OCI-LY1 (cell line): ENCODE results near the gene PDS5B.

ENCODE experiments used
- H2AFZ ChIP-seq: fragments of 200-600 bp; sonication (generic), shearing (Covaris generic); 2 replicates; pipeline ENCODE4 v1.6.0; 2014; ENCODE audit warnings: antibody characterized with exemption, mild to moderate bottlenecking, low read length
- H3F3A ChIP-seq: fragments of 200-600 bp; sonication (generic), shearing (Covaris generic); 2 replicates; pipeline ENCODE4 v1.6.0; 2014; ENCODE audit warnings: mild to moderate bottlenecking, antibody characterized with exemption, low read length, moderate library complexity; ENCODE audit not compliant: insufficient read depth
- H3K27ac ChIP-seq: fragments of 200-600 bp; sonication (generic); 2 replicates; pipeline ENCODE4 v1.5.1; 2014; ENCODE audit warnings: low read length, mixed run types, mild to moderate bottlenecking, low read depth; ENCODE audit not compliant: poor library complexity, severe bottlenecking
- H3K27me3 ChIP-seq: fragments of 200-600 bp; sonication (generic); 2 replicates; pipeline ENCODE4 v1.6.0; 2014; ENCODE audit warnings: antibody characterized with exemption, mild to moderate bottlenecking, low read length, moderate library complexity; ENCODE audit not compliant: insufficient read depth
- H3K36me3 ChIP-seq: fragments of 200-600 bp; sonication (generic); 2 replicates; pipeline ENCODE4 v1.6.1; 2014; ENCODE audit warnings: mild to moderate bottlenecking, antibody characterized with exemption, low read length, moderate library complexity, mixed read lengths; ENCODE audit not compliant: insufficient read depth
- H3K4me1 ChIP-seq: fragments of 200-600 bp; sonication (generic); 2 replicates; pipeline ENCODE4 v1.5.1; 2014; ENCODE audit warnings: mild to moderate bottlenecking, low read length, moderate library complexity; ENCODE audit not compliant: insufficient read depth, severe bottlenecking
- H3K4me2 ChIP-seq: fragments of 200-600 bp; sonication (generic), shearing (Covaris generic); 2 replicates; pipeline ENCODE4 v1.6.1; 2014; ENCODE audit warnings: low read length
- H3K4me3 ChIP-seq: fragments of 200-600 bp; sonication (generic); 2 replicates; pipeline ENCODE4 v1.5.1; 2014; ENCODE audit warnings: low read length, low read depth, mild to moderate bottlenecking, mixed read lengths; ENCODE audit not compliant: poor library complexity, severe bottlenecking
- H3K79me2 ChIP-seq: fragments of 200-600 bp; shearing (Covaris generic); 2 replicates; pipeline ENCODE4 v1.6.1; 2016; ENCODE audit warnings: mixed run types, low read length, mixed read lengths; ENCODE audit not compliant: insufficient read depth
- H3K9ac ChIP-seq: fragments of 200-600 bp; sonication (generic), shearing (Covaris generic); 2 replicates; pipeline ENCODE4 v1.6.1; 2014; ENCODE audit warnings: mild to moderate bottlenecking, low read length, mixed read lengths
- H3K9me2 ChIP-seq: fragments of 200-600 bp; sonication (generic), shearing (Covaris generic); 2 replicates; pipeline ENCODE4 v1.6.1; 2014; ENCODE audit warnings: low read depth, mild to moderate bottlenecking, low read length, mixed read lengths
- H3K9me3 ChIP-seq: fragments of 200-600 bp; shearing (Covaris generic); 2 replicates; pipeline ENCODE4 v1.6.1; 2014; ENCODE audit warnings: low read length, mixed read lengths
- H4K20me1 ChIP-seq: fragments of 200-600 bp; sonication (generic), shearing (Covaris generic); 2 replicates; pipeline ENCODE4 v1.6.0; 2016; ENCODE audit warnings: mild to moderate bottlenecking, low read length; ENCODE audit not compliant: insufficient read depth
- EZH2 ChIP-seq: fragments of 200-600 bp; sonication (generic), shearing (Covaris generic); IDR thresholded peaks from 2 replicates; pipeline ENCODE4 v1.8.0; 2017; ENCODE audit warnings: borderline replicate concordance, mixed run types, mild to moderate bottlenecking, antibody characterized with exemption, low read length, moderate library complexity, mixed read lengths
- TF ChIP-seq, protein P1 (sequence below): fragments of 200-600 bp; sonication (generic), shearing (Covaris generic); IDR thresholded peaks from 2 replicates; pipeline ENCODE4 v1.5.1; 2017; ENCODE audit warnings: mild to moderate bottlenecking, antibody characterized with exemption, low read length, moderate library complexity, mixed read lengths

The PDS5B gene

DNA sequence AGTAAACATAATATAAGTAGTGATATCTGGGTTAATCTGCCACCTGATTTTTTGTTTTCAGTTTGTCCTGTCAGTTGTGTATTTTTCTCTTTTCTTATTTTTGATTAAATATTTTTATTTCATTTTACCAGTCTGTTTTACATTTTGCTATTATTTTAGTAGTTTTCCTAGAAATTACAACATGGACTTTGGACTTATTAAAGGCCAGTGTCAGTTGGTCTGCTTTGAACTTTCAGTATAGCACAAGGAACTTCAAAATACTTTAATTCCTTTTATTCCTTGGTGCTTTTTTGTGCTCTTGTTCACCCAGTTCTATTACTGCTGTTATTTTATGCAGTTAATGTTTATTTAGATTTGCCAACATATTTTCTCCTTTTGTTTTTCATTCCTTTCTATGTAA lies 149.6 kb downstream of the PDS5B start:
- Histone ChIP-seq H3K27me3 (no peaks in the 10 kb centered on the region), H3K9me2 (no peaks in the 10 kb centered on the region), H3K9me3 (no peaks in the 10 kb centered on the region), H3F3A (no peaks in the 10 kb centered on the region), H3K4me1 (peaks cover 8% of the 10 kb centered on the region), H3K9ac (no peak overlapping the region), H4K20me1 (no peaks in the 10 kb centered on the region), H2AFZ (no peak overlapping the region), H3K4me2 (no peak overlapping the region), H3K4me3 (no peak overlapping the region), H3K36me3 (no peaks in the 10 kb centered on the region), H3K79me2 (no peaks in the 10 kb centered on the region), H3K27ac (no peak overlapping the region)
- no peak for TF ChIP-seq EZH2
- TF ChIP-seq, protein P1, sequence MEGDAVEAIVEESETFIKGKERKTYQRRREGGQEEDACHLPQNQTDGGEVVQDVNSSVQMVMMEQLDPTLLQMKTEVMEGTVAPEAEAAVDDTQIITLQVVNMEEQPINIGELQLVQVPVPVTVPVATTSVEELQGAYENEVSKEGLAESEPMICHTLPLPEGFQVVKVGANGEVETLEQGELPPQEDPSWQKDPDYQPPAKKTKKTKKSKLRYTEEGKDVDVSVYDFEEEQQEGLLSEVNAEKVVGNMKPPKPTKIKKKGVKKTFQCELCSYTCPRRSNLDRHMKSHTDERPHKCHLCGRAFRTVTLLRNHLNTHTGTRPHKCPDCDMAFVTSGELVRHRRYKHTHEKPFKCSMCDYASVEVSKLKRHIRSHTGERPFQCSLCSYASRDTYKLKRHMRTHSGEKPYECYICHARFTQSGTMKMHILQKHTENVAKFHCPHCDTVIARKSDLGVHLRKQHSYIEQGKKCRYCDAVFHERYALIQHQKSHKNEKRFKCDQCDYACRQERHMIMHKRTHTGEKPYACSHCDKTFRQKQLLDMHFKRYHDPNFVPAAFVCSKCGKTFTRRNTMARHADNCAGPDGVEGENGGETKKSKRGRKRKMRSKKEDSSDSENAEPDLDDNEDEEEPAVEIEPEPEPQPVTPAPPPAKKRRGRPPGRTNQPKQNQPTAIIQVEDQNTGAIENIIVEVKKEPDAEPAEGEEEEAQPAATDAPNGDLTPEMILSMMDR = no peak

DNA sequence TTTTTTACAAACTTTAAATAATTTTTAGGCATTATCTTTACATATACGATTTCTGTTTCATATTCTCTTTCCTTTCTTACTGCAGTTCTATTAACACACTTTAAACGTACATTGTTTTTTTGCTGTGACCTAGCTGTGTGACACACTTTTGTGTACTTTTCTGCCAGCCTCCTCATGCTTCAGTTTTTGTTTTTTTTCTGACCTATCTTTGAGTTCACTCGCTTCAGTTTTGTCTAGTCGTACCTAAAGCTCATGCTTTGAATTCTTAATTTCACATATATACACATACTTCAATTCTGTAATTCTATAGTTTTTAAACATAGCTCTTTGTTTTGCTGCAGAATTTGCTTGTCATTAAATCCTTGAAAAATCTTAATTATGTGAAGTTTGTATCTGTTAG lies 150.4 kb downstream of the PDS5B start:
- no peaks in the 10 kb centered on the region for H4K20me1 ChIP-seq
- no peaks in the 10 kb centered on the region for H3K79me2 ChIP-seq
- H3K36me3 ChIP-seq = no peaks in the 10 kb centered on the region
- no peaks in the 10 kb centered on the region for H3K9me2 ChIP-seq
- H3K4me3 ChIP-seq = no peak overlapping the region
- no peak overlapping the region for H3K27ac ChIP-seq
- no peak overlapping the region for H2AFZ ChIP-seq
- no peaks in the 10 kb centered on the region for H3K27me3 ChIP-seq
- H3K4me2 ChIP-seq = no peak overlapping the region
- H3K9me3 ChIP-seq = no peaks in the 10 kb centered on the region
- H3K9ac ChIP-seq = peak overlapping the region; percentile 29; the same call in 1 of the 2 replicates
- peaks cover 8% of the 10 kb centered on the region for H3K4me1 ChIP-seq
- H3F3A ChIP-seq = no peaks in the 10 kb centered on the region
- no peak for TF ChIP-seq EZH2
- TF ChIP-seq, protein P1 = no peak

DNA sequence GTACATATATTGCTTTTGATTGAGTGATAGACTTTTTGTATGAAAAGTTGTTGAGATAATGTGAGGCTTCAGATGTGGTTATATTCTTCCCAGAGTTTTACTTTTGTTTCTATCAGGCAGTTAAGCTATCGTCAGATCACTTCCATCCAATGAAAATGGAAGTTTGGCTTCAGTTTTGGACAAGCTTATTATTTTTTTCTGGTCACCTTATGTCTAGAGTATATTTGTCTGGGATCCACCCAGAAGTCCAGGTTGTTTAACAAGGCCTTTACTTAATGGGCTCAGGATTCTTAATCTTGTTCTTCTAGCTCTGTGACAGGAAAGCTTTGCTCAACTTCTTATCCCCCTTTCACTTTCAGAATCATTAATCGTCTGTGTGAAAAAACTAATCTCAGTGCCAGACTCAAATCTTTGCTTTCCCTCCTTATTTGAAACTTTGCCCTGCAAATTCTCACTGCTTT lies 150.9 kb downstream of the PDS5B start:
- H2AFZ ChIP-seq = no peak overlapping the region
- H3K9me3 ChIP-seq = no peaks in the 10 kb centered on the region
- H3K36me3 ChIP-seq = no peaks in the 10 kb centered on the region
- no peaks in the 10 kb centered on the region for H3K9me2 ChIP-seq
- H3K27ac ChIP-seq = no peak overlapping the region
- no peak overlapping the region; the same call in 1 of the 2 replicates for H3K4me2 ChIP-seq
- peaks cover 8% of the 10 kb centered on the region for H3K4me1 ChIP-seq
- no peak overlapping the region for H3K4me3 ChIP-seq
- H3F3A ChIP-seq = no peaks in the 10 kb centered on the region
- H4K20me1 ChIP-seq = no peaks in the 10 kb centered on the region
- no peaks in the 10 kb centered on the region for H3K79me2 ChIP-seq
- peak overlapping the region; percentile 29; the same call in 1 of the 2 replicates for H3K9ac ChIP-seq
- no peaks in the 10 kb centered on the region for H3K27me3 ChIP-seq
- no peak for TF ChIP-seq EZH2
- TF ChIP-seq, protein P1 = no peak
